Right renal cortex interstitium (tissue), 3 donors: Measurements from ENCODE around the gene MACROD2. TPM values are rescaled to one million over a fixed set of nuclear protein-coding genes. Genes with fewer than 3 reads are reported as not detected.

Experiments
- DNase-seq, 3 donors: peaks; one replicate each; pipeline ENCODE4 v3.0.0-alpha.2; 2013; ENCODE audit warnings: low read depth in 3 of 3, low spot score in 2 of 3
- polyA plus RNA-seq, 3 donors: library from polyadenylated mRNA; unstranded; fragments of 120-200 nt; gene quantifications; one replicate each; pipeline ENCODE4 v1.2.1, GENCODE V29; 2013; ENCODE audit not compliant: insufficient read length in 3 of 3

MACROD2 gene
- polyA plus RNA-seq, 3 donors, result 14.4 to 15.6 (median 14.5) TPM

DNA sequence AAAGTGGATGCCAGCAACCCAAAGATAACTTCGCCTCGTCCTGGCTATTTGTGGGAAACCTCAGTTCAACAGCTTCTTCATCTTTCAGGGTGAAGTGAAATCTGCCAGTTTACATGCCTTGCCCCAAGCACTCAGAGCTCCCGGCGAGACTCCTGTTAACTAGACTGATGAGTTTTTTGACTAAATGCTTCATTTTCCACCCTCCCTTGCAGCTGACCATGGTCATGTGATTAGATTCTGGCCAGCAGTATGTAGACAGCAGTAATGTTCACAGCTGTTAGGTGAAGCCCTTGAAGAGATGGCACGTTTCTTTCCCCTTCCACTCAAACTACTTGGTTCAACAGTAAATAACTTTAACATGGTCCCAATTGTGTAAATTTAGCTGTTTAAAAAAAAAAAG is 1060.9 kb downstream of the MACROD2 start:
- DNase-seq, result no peak

DNA sequence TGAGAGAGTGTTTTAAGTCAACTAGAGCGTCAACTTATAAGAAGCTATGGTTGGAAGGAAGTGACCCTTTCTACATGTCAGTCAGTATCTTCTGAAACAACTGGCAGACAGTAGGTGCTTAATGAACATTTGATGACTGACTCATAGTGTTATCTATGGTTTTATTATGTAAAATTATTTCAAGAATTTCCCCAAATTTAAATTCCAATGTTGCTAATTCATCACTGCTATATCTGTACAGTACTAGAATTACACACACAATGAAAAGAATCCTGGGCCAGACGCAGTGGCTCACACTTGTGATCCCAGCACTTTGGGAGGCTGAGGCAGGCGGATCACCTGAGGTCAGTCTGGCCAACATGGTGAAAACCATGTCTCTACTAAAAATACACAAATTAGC is 1063.5 kb downstream of the MACROD2 start:
- no peak for DNase-seq

DNA sequence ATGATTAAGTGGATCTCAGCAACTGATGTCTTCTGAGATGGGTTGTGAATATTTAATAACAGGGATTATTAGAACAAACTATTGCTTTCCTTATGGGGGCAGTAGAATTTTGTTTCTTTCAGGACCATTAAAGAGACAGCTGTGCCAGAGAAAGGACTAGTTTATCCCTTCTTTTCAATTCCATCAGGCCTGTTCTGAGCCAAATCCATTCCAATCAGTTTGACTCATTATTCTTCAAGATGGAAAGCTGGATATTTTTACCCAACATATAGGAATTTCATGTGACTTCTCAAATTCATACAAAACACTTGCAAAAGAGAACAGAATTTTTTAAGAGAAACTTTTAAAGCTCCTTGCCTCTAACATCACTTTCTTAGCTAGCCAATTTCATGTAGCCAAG is 1064.1 kb downstream of the MACROD2 start:
- no peak for DNase-seq

DNA sequence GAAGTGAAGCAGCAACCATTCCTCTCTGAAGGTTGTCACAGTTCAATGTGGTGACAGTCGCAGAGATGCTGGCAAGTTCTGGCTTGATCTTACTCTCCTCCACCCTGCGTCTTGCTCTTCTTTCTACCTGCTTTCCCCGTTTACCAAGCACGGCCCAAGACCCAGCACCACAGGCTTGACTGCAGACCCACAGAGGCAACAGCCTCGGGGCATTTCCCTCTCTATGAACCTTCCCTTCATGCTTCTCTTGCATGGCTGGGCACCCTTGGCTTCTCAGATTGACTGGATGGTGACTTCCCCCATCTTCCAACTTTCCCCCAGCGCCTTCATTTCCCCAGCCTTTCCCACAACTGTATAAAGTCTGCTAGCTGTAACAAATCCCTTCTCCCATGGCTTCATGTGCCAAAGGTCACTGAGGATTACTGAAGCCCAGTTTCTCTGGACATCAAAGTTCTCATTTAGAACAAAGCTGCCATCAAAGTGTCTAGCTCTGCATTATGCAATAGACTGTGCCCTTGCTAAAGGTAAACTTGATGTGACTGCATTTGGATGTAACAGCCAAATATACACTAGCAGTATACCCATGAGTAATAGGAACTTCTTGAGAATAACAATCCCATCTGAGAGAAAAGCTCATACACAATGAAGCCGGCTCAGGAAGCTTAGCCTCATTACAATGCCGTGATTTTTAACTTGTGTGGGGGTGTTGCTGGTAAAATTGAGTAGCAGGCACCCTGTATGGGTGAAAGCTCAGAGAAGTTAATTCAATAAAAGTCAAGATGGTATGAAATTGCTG is 1065.1 kb downstream of the MACROD2 start:
- no peak for DNase-seq

DNA sequence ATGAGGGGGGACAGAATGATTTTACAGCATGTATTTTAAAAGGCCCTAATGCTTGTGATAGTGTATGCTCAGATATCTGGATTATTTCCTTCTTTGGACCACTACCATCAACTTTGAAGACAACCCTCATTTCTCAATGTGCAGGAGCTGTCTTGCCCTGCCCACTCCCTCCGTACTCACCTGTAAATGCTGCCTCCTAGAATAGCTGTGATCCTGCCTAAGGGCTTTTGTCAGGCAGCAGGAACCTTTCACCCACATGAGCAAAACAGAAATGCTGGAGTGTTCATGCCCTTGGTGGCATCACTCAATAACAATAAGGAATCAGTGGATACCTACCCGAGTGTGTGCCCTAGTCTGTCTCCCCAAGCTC is 1065.7 kb downstream of the MACROD2 start:
- DNase-seq, result no peak

DNA sequence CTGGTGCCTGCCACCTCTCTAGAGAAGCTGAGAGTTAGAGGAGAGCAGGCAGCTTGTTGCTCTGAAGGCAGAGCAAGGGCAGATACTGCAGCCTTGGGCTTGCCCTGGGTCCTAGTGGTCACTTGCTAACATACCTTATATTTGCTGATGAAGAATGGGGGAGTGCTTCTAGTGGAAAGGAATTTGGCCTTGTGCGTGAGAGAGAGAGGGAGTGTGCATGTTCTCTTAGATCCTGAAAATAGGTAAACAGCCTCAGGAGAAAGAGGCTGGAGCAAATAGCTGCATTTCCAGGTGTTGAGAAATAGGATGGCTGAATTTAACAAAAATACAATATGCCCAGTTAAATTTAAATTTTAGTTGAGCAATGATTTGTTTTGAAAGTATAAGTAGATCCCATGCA is 1066.6 kb downstream of the MACROD2 start:
- peak in 1 of 3 donors; percentile 66 for DNase-seq

DNA sequence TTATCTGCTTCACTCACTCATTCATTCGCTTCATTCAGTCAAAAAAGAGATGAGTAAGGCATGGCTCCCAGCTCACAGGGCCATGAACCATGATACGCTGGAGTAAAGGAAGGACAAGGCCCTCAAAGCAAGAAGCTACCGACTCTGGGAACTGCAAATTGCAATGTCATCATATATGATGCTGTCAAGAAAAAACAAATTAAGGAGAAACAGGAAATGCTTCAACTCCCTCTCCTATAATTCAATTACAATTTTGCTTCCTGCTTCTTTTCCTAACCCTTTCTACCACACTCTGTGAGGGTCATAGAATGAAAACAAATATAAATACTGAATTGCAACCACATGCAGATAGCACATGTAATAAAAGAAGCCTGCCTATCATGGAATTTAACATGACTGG is 1067.8 kb downstream of the MACROD2 start:
- DNase-seq, result no peak

DNA sequence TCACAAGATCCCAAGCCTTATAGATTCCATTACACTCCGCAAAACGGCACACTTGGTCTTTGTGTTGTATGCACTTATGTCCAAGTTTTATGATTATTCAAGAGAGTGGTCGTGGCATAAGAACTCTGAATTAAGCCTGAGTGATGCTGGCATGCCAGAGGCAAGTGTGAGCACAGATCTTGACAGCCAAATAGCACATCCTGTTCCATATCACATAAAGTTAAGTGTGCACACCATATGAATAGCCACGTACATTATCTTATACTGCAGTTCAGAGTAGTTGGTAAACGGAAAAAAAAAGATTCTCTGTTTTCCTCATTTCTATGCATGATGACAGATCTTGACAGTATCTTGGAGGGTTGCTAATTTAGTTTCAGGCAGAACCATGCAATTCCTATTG is 1069.4 kb downstream of the MACROD2 start:
- no peak for DNase-seq

DNA sequence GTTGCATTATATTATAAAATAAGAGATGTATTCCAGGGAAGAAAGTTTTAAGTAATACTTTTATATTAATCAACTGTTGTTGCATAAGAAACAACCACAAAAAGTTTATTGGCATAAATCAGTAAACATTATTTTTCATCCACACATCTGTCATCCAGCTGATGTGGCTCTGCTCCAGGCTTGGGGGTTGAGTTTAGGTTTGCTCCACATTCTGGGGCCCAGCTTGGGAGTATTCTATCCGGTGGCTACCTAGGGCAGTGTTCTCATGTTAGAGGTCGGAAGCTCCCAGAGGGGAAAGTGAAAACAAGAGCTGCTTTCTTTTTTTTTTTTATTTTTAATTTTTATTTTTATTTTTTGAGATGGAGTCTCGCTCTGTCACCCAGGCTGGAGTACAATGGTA is 1070.5 kb downstream of the MACROD2 start:
- DNase-seq, result no peak

DNA sequence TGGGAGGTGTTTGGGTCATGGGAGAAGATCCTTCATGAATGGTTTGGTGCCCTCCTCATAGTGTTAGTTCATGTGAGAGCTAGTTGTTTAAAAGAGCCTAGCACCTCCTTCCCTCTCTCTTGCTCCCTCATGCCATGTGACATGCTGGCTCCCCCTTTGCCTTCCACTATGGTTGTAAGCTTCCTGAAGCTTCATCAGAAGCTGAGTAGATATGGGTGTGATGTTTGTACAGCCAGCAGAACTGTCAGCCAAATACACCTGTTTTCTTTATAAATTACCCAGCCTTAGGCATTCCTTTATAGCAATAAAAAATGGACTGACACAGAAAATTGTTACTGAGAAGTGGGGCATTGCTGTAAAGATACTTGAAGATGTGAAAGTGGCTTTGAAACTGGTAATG is 1073.2 kb downstream of the MACROD2 start:
- DNase-seq, result no peak

DNA sequence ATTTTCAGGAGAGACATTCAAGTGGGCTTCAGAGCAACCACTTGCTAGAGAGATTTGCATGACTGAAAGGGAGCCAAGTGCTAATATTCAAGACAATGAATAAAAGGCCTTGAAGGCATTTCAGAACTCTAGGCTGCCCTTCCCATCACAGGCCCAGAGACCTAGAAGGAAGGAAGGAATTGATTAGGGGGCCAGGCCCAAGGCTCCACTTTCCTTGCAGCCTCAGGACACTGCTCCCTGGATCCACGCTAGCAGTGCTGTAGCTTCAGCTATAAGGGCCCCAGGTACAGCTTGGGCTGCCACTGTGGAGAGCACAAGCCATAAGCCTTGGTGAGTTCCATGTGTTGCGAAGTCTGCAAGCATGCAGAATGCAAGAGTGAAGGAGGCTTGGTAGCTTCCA is 1074.0 kb downstream of the MACROD2 start:
- no peak for DNase-seq

DNA sequence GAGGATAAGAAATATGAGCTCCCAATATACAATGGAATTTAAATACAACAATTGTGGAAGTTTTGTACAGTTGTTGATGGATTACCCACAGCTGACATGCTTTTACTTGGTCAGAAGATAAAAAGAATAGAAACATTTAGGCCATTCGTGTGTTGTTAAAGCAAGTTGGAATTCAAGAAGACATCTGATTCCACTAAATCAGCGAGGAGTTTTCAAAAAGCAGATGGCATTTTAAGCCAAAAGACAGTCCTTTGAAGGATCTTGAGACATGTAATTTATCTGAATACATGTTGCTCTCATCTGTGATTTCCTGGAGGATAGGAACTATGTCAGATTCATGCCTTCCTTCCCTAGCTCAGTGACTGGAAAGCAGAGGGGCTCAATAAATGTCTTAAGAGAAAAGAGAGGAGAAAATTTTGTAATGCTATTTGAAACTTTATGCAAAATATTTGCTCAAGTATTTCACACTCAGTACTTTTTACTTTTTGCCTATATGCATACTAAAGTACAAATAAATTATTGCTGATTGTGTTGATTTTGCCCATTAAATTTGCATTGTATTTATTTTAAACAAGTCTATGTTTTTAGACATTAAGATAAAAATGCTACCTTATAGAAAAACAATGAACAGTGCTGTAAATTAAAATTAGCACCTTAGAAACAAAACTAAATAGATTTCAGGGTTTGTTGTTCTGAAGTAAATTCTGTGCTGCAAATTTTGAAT is 1075.9 kb downstream of the MACROD2 start:
- no peak for DNase-seq

DNA sequence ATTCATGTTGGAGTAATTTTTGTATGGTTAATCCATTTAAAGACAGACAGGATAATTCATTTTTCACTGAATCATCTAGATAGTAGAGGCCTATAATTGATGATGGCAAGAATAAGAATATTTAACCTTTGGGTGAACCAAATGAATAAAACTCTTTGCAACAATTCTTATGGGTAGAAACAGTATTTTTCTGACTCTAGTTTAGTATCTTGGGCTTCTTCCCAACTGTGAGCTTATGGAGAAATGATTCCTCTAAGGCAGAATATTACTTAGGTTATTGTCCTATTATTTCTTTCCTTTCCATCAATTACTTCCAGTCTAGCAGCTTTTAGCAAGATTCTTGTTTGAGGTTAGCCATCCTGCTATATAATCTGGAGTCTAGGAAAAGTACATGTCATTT is 1077.0 kb downstream of the MACROD2 start:
- DNase-seq, result no peak

DNA sequence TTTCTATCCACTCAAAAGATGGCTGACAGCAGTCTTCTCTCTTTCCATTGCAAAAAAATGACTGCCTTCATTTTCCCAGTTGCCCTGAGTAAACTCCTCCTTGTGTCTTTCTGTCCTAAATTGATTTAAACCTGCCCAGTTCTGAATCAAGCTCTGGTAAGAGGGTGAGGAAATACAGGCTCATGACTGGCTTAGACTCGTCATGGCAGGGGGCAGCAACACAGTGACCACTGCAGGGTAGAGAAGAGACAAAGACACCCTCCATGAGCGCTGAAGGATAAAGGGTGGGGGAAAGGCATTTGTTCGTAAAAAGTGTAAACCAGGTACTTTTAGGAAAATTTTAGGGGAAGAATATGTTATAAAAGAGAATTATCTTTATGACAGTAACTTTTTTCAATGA is 1080.3 kb downstream of the MACROD2 start:
- no peak for DNase-seq

DNA sequence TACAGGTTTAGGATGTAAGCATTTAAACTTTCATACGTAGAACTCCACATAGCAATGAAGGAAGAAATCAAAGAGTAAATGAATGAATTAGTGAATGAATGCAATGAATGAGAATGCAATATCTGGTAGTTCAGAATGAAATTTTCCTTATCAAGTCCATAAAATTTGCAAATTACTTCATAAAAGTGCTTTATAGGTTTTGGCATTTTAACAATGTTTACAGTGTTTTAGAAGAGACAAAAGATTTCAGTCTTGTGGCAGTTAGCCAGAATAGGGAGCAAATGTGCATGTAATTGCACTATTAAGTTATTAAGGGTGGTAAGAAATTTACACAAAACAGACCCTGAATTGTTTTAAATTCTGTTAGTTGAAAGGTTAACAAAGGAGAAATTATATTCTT is 1081.5 kb downstream of the MACROD2 start:
- no peak for DNase-seq

DNA sequence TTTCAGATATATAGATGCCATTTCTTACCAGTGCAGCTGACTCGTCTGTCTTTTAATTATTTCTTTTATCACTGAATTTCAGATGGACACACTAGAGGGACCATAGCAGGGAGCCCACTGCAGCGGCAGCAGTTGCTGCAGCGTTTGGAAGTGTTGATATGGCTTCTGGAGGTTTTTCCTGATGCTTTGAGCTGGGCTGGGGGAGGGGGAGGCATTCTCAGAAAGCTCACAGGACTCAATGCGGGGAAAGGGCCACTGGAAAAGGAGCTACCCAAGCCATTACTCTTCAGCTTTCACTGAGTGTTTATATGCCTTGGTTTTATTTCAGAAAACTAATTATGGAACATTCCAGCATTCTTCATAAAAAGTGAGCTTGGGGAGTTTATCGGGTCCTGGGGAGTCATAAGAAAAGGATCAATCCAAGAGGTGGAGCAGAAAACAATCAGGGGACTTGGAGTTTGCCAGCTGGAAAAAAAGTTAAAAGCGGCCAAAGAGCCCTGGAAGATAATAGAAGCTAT is 1082.5 kb downstream of the MACROD2 start:
- no peak for DNase-seq

DNA sequence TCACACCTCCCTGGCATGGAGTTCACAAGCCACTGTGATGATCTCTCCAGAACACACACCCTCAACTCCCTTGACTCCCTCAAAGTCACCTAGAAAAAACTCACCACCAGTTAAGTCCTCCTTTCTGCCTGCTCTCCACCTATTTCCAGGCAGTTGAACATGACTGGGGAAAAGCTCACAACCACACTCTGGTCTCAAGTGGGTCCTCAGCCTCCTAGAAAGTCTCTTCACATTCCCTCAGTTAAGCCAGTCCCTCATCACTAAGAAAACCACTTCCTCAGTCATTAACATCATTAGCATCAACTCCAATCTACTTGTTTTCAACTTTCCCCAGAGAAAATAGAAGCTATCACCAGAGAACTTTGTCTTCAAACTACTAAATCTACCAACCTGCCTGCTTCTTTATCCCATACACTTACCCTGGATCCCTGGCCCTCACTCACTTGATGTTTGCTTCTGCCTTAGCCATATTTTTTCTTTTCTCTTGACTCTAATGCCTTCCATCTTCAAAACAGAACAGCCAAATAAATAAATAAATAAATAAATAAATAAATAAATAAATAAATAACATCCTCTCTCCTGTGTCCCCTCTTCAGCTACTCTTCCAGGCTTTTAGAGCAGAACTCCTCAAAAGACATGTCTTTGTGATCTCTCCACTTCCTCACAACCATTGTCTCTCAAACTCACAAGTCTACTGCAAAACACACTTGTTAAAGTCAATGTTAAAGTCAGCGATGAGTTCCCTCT is 1084.5 kb downstream of the MACROD2 start:
- DNase-seq, result no peak

DNA sequence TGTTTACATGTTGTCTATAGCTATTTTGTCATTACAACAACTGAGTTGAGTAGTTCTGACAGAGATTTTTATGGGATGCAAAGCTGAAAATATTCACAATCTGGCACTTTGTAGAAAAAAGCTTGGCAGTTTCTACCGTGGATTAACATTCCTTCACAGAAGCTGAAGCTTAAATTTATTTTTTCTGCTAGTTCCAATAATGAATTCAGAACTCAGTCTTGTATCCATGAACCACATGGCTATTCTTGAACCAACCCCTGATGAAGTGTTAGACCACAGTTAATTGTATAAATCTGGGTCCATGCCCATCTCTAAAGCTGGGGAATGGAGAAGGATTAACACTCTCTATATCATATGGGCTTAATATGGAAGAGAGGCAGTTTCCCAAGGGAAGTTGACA is 1085.9 kb downstream of the MACROD2 start:
- DNase-seq, result no peak

DNA sequence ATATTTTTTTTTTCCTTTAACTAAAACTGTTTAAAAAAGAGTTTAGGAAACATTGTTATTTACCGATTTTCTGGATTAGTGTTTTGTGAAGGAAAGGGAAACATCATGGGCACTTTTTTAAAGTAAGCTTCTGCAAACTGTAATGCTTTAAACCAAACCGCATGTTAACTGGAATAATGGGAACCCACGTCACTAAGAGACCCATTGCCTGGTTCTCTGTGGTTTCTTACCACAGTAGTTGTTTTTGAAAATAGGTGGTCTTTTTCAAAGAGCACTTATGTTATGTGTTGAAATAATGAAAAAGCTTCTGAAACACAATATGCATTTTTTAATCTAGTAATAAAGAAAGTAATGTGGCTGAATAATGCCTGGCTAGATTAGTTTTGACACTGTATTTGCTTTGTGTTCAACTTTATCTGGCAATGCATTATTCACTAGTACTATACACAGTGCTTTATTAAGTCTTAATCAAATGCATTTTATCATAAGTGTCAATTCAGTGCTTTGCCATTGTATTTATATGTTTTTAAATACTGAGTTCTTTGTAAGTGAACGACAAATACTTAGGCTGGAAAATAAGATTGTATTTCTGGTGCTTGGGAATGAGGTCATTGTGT is 1096.2 kb downstream of the MACROD2 start:
- DNase-seq, result no peak

DNA sequence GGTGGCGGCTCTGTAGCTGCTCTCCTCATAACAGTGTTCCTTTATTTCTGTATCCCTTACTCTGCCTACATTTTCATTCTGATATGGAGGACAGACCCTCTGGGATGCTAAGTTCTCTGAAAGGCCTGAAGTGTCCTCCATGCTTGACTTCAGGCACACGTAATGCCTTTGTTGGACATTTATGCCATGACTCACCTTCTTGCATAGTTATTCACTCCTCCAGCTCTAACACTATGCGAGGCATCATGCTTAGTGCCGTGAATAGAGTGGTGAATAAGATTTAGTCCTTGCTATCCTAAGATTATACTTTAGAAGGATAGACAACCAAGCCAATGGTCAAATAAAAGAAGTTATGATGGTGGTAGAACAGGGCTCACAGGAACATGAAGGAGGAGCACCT is 1103.0 kb downstream of the MACROD2 start:
- no peak for DNase-seq

DNA sequence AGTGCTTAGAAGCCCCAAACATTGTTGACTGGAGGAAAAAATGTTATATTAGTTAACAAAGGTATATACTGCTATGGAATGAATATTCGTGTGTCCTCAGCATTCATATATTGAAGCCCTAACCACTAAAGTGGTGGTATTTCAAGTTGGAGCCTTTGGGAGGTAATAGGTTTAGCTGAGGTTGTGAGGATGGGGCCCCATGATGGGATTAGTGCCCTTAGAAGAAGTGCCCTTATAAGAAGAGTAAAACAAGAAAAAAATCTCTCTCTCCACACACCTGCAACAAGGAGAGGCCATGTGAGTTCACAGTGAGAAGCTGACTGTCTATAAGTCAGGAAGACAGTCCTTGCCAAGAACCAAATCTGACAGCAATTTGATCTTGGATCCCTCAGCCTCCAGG is 1103.8 kb downstream of the MACROD2 start:
- no peak for DNase-seq
